Measurements from ENCODE around the gene PALLD. TPM values are rescaled to one million over a fixed set of nuclear protein-coding genes. Genes with fewer than 3 reads are reported as not detected.
"Not testable (repeated sequence)": the region's sequence is repeated elsewhere in the genome, so short reads cannot be mapped to it uniquely, and the experiment has no call there.

PALLD gene
- 86.1 TPM for total RNA-seq
- polyA plus RNA-seq (ENCODE audit: insufficient read depth in 1 of 8, insufficient read length in 8 of 8, low replicate concordance in 1 of 8), result 100 to 1,000 TPM; 102 to 155 (median 146) TPM
- long read RNA-seq, donor 1, full-length matches to known transcripts, result 5 of 18 reads
- long read RNA-seq, donor 1, partial matches to known transcripts, result 13 of 18 reads
- long read RNA-seq, donor 1, other reads (novel, unspliced or antisense), result 0 of 18 reads
- long read RNA-seq, donor 2, partial matches to known transcripts, result 0 of 1 reads
- long read RNA-seq, donor 2, other reads (novel, unspliced or antisense), result 0 of 1 reads
- long read RNA-seq, donor 3, full-length matches to known transcripts, result 4 of 23 reads
- long read RNA-seq, donor 3, partial matches to known transcripts, result 19 of 23 reads
- long read RNA-seq, donor 3, other reads (novel, unspliced or antisense), result 0 of 23 reads
- long read RNA-seq, donor 4, full-length matches to known transcripts, result 3 of 51 reads
- long read RNA-seq, donor 4, partial matches to known transcripts, result 48 of 51 reads
- long read RNA-seq, donor 4, other reads (novel, unspliced or antisense), result 0 of 51 reads
- long read RNA-seq, donor 5, full-length matches to known transcripts, result 16 of 67 reads
- long read RNA-seq, donor 5, partial matches to known transcripts, result 51 of 67 reads
- long read RNA-seq, donor 5, other reads (novel, unspliced or antisense), result 0 of 67 reads
- long read RNA-seq, donor 6, full-length matches to known transcripts, result 6 of 96 reads
- long read RNA-seq, donor 6, partial matches to known transcripts, result 85 of 96 reads
- long read RNA-seq, donor 6, other reads (novel, unspliced or antisense), result 5 of 96 reads
- long read RNA-seq, donor 7, full-length matches to known transcripts, result 8 of 31 reads
- long read RNA-seq, donor 7, partial matches to known transcripts, result 23 of 31 reads
- long read RNA-seq, donor 7, other reads (novel, unspliced or antisense), result 0 of 31 reads
- long read RNA-seq, donor 8, full-length matches to known transcripts, result 4 of 23 reads
- long read RNA-seq, donor 8, partial matches to known transcripts, result 19 of 23 reads
- long read RNA-seq, donor 8, other reads (novel, unspliced or antisense), result 0 of 23 reads
- long read RNA-seq, donor 9, full-length matches to known transcripts, result 4 of 35 reads
- long read RNA-seq, donor 9, partial matches to known transcripts, result 31 of 35 reads
- long read RNA-seq, donor 9, other reads (novel, unspliced or antisense), result 0 of 35 reads
- long read RNA-seq, donor 10, full-length matches to known transcripts, result 8 of 71 reads
- long read RNA-seq, donor 10, partial matches to known transcripts, result 63 of 71 reads
- long read RNA-seq, donor 10, other reads (novel, unspliced or antisense), result 0 of 71 reads
- long read RNA-seq, donor 11, full-length matches to known transcripts, result 5 of 43 reads
- long read RNA-seq, donor 11, partial matches to known transcripts, result 38 of 43 reads
- long read RNA-seq, donor 11, other reads (novel, unspliced or antisense), result 0 of 43 reads

DNA sequence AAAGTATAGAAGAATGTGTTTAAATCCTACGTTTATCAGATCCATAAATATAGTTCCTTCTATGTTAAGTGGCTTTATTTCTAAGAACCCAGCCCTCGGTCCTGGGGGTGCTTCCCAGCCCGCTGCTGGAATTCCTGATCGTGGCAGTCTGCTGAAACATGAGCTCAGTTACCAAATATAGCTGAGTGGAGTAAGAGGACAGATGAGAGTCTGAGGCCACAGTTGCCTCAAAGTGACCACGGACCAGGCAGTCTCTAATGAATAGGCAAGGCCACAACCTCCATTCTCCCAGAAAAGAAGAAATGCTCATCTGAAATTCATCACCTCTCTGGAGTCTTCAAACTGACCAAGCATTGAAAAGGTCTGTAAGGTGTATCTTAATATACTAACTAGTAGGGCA lies at the start of gene PALLD:
PALLD (plus strand) TSS at position 219 of the 400 bp plus-strand sequence.
- H3K4me3 ChIP-seq (ENCODE audit: low read length), result peak within 1 kb of the TSS; percentile 31

DNA sequence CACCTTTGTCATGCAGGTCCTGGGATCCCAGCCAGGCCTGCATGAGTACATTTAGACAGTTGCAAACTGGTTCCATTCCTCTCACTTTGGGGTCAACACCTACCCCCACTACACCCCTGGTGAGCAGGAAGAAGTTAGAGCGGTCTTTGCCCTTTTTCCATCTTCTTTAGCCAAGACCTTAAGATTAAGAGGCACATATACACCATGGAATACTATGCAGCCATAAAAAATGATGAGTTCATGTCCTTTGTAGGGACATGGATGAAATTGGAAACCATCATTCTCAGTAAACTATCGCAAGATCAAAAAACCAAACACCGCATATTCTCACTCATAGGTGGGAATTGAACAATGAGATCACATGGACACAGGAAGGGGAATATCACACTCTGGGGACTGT lies 47.8 kb upstream of the PALLD start:
- not testable (repeated sequence) for H3K4me1 ChIP-seq (ENCODE audit: control insufficient read depth, insufficient read depth, low read length); H3K9me3 ChIP-seq (replicated peaks; ENCODE audit: control insufficient read depth, low read depth, low read length); H3K4me3 ChIP-seq (ENCODE audit: low read length); DNase-seq; H3K36me3 ChIP-seq (ENCODE audit: control insufficient read depth, insufficient read depth, low read length); H3K27ac ChIP-seq (ENCODE audit: low read length); H3K27me3 ChIP-seq (ENCODE audit: control insufficient read depth, insufficient read depth, low read length)
- WGBS (ENCODE audit: insufficient coverage), result no CpG with 5 or more reads among the region's 3 CpGs

More for the DNA sequence above, at the start of gene PALLD:
- WGBS (ENCODE audit: insufficient coverage), result no CpG with 5 or more reads among the region's 5 CpGs
- Histone ChIP-seq H3K27me3 (ENCODE audit: control insufficient read depth, insufficient read depth, low read length) (no peaks in the 10 kb centered on the region), H3K4me1 (ENCODE audit: control insufficient read depth, insufficient read depth, low read length) (no peaks in the 10 kb centered on the region), H3K9me3 (replicated peaks; ENCODE audit: control insufficient read depth, low read depth, low read length) (no peaks in the 10 kb centered on the region), H3K36me3 (ENCODE audit: control insufficient read depth, insufficient read depth, low read length) (no peaks in the 10 kb centered on the region), H3K27ac (ENCODE audit: low read length) (peak within 1 kb of the TSS; percentile 70)
- peak; percentile 83 for DNase-seq

DNA sequence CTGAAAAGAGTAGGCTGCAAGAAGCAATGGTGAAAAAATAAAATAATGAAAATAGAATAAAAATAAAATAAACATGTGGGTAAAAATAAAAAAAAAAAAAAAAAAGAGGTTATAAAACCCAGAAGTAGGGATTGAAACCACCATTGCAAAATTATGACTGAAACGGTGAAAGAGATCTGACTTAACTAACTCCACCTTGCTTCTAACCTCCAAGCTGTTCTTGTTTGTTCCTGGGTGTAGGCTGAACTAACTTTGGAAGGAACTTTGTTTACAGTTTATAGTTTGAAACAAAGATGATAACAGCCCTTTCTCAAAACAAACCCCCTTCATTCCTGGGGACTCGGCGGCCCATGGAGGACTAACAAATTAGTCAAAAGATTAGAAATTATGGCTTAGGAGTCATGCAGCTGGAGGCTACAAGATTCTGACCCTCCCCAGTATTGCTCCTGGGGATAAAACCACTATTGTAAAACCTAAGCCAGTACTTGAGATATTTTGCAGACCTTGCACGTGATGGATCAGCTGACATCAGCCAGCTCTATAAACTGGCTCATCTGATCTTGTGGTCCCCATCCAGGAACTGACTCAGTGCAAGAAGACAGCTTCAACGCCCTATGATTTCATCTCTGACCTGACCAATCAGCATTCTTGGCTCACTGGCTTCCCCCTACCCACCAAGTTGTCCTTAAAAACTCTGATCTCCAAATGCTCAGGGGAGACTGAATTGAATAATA lies 47.0 kb upstream of the PALLD start:
- H3K27ac ChIP-seq (ENCODE audit: low read length), result no peak overlapping the region
- H3K36me3 ChIP-seq (ENCODE audit: control insufficient read depth, insufficient read depth, low read length), result peaks cover 7% of the 10 kb centered on the region
- no peaks in the 10 kb centered on the region for H3K9me3 ChIP-seq (replicated peaks; ENCODE audit: control insufficient read depth, low read depth, low read length)
- no peaks in the 10 kb centered on the region for H3K27me3 ChIP-seq (ENCODE audit: control insufficient read depth, insufficient read depth, low read length)
- H3K4me3 ChIP-seq (ENCODE audit: low read length), result no peak overlapping the region
- H3K4me1 ChIP-seq (ENCODE audit: control insufficient read depth, insufficient read depth, low read length), result no peaks in the 10 kb centered on the region
- DNase-seq, result no peak
- 63% methylated on average over 1 of the region's 5 CpGs for WGBS (ENCODE audit: insufficient coverage)

DNA sequence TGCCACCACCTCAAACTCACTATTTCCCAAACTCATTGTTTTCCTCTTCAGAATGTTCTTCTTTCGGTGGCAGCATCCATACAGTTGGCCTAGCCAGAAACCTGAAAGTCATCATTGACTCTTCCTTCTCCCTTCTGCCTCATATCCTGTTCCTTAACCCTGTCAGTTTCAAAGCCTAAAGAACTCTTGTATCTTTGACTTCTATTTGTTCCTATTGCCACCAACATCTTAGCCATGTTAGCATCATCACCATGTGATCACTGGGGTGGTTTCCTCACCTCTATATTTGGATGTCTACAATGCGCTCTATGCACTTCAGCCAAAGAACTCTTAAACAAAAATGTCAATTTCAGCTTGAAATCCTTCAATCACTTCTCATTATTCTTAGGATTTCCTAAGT lies 45.5 kb upstream of the PALLD start:
- no peak overlapping the region for H3K27ac ChIP-seq (ENCODE audit: low read length)
- no peaks in the 10 kb centered on the region for H3K4me1 ChIP-seq (ENCODE audit: control insufficient read depth, insufficient read depth, low read length)
- WGBS (ENCODE audit: insufficient coverage), result 77% methylated on average over 2 of the region's 2 CpGs
- H3K36me3 ChIP-seq (ENCODE audit: control insufficient read depth, insufficient read depth, low read length), result peaks cover 13% of the 10 kb centered on the region
- no peak overlapping the region for H3K4me3 ChIP-seq (ENCODE audit: low read length)
- H3K9me3 ChIP-seq (replicated peaks; ENCODE audit: control insufficient read depth, low read depth, low read length), result no peaks in the 10 kb centered on the region
- no peak for DNase-seq
- no peaks in the 10 kb centered on the region for H3K27me3 ChIP-seq (ENCODE audit: control insufficient read depth, insufficient read depth, low read length)

DNA sequence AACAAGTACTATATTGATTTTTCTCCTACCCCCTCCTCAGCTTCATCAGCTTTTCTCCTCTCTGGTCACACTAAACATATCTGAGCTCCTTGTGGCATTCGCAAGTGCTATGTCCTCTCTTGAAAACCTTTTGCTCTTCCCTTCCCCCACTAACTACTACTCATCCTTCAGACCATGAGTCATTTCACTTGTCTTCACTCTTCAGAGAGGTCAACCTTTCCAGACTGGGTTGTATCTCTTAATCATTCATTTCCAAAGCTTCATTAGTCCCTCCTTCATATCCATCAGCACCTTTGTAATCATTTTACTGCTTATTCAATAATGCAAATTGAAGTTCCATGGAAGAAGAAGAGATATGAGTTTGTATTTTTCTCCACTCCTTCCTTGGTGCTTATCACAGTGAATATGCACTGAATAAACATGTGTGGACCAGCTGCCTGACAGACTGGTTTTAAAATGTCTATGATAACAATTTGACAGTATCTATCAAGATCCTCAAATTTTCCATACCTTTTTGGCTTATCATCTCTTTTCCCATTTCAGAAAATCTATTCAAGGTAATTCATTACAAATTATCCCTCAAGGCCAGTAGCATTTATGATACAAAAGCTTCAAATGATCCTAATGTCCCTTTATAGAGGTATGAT lies 45.0 kb upstream of the PALLD start:
- Histone ChIP-seq H3K4me3 (ENCODE audit: low read length) (no peak overlapping the region), H3K36me3 (ENCODE audit: control insufficient read depth, insufficient read depth, low read length) (peaks cover 13% of the 10 kb centered on the region), H3K27me3 (ENCODE audit: control insufficient read depth, insufficient read depth, low read length) (no peaks in the 10 kb centered on the region), H3K4me1 (ENCODE audit: control insufficient read depth, insufficient read depth, low read length) (no peaks in the 10 kb centered on the region), H3K9me3 (replicated peaks; ENCODE audit: control insufficient read depth, low read depth, low read length) (no peaks in the 10 kb centered on the region), H3K27ac (ENCODE audit: low read length) (no peak overlapping the region)
- no peak for DNase-seq
- 100% methylated on average over 1 of the region's 1 CpG for WGBS (ENCODE audit: insufficient coverage)

DNA sequence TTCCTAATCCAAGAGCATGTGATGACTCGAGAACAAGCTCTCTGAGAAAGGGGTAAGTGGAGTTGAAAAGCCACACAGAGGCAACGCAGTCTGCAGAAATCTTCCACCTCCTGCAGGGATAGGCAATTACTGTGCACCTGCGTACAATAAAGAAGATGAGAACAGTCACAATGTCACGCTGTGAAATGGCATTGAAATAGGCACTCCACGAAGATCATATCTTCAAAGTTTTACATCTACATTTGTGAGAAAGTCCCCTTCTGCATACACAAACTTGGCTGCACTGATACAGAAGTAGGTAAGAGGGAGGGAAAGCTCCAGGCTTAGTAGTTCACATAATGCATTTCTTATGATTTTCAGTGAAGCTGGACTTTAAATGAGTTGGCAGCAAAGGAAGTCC lies 43.7 kb upstream of the PALLD start:
- H3K4me3 ChIP-seq (ENCODE audit: low read length), result no peak overlapping the region
- H3K4me1 ChIP-seq (ENCODE audit: control insufficient read depth, insufficient read depth, low read length), result no peaks in the 10 kb centered on the region
- DNase-seq, result no peak
- no peaks in the 10 kb centered on the region for H3K27me3 ChIP-seq (ENCODE audit: control insufficient read depth, insufficient read depth, low read length)
- H3K36me3 ChIP-seq (ENCODE audit: control insufficient read depth, insufficient read depth, low read length), result peaks cover 13% of the 10 kb centered on the region
- H3K9me3 ChIP-seq (replicated peaks; ENCODE audit: control insufficient read depth, low read depth, low read length), result no peaks in the 10 kb centered on the region
- 80% methylated on average over 2 of the region's 5 CpGs for WGBS (ENCODE audit: insufficient coverage)
- no peak overlapping the region for H3K27ac ChIP-seq (ENCODE audit: low read length)

DNA sequence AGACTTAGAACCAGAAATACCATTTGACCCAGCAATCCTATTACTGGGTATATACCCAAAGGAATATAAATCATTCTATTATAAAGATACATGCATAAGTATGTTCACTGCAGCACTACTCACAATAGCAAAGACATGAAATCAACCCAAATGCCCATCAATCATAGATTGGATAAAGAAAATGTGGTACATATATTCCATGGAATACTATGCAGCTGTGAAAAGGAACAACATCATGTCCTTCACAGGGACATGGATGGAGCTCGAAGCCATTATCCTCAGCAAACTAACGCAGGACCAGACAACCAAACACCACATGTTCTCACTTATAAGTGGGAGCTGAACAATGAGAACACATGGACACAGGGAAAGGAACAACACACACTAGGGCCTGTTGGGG lies 38.6 kb upstream of the PALLD start:
- not testable (repeated sequence) for H3K4me1 ChIP-seq (ENCODE audit: control insufficient read depth, insufficient read depth, low read length); H3K9me3 ChIP-seq (replicated peaks; ENCODE audit: control insufficient read depth, low read depth, low read length); H3K27ac ChIP-seq (ENCODE audit: low read length); H3K4me3 ChIP-seq (ENCODE audit: low read length); H3K27me3 ChIP-seq (ENCODE audit: control insufficient read depth, insufficient read depth, low read length); H3K36me3 ChIP-seq (ENCODE audit: control insufficient read depth, insufficient read depth, low read length); DNase-seq
- WGBS (ENCODE audit: insufficient coverage), result no CpG with 5 or more reads among the region's 2 CpGs

DNA sequence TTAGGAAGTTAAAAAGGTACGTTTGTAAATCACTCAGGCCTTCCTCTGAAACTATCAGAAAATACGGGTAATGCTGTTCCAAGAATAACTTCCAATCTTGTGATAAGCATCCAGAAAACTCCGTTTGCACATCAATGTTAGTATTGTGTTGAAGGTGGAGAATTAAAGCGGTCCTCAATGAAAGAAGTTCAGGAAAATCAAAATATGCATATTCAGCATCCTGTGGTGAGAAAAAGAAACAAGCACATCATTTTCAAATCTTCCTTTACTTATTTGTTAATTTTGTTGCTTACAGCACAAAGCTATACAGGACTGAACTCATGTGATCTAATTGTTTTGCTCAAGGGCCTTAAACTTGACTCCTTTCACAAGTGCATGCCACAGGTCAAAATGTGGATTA lies 35.0 kb upstream of the PALLD start:
- no peaks in the 10 kb centered on the region for H3K27me3 ChIP-seq (ENCODE audit: control insufficient read depth, insufficient read depth, low read length)
- no peak overlapping the region for H3K27ac ChIP-seq (ENCODE audit: low read length)
- H3K4me3 ChIP-seq (ENCODE audit: low read length), result no peak overlapping the region
- no peaks in the 10 kb centered on the region for H3K4me1 ChIP-seq (ENCODE audit: control insufficient read depth, insufficient read depth, low read length)
- no peaks in the 10 kb centered on the region for H3K36me3 ChIP-seq (ENCODE audit: control insufficient read depth, insufficient read depth, low read length)
- WGBS (ENCODE audit: insufficient coverage), result no CpG with 5 or more reads among the region's 4 CpGs
- DNase-seq, result no peak
- H3K9me3 ChIP-seq (replicated peaks; ENCODE audit: control insufficient read depth, low read depth, low read length), result peaks cover 2% of the 10 kb centered on the region

DNA sequence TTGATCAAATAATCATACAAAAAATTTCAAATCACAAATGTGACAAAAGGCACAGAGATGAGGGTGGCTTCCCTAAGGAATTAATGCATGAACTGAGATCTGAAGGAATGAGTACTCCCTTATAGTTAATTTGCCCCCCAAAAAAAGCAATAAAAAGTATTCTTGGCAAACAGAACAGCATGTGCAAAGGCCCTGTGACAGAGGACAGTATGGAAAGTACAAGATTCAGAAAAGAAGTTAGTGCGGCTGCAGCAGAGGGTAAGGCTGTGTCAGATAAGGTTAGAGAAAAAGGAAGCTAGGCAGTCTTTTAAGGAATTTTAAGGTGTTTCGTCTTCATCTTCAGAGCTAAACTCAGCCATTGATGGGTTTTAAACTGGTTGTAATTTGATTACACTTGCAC lies 23.9 kb upstream of the PALLD start:
- peaks cover 8% of the 10 kb centered on the region for H3K36me3 ChIP-seq (ENCODE audit: control insufficient read depth, insufficient read depth, low read length)
- DNase-seq, result no peak
- H3K27ac ChIP-seq (ENCODE audit: low read length), result no peak overlapping the region
- 100% methylated on average over 1 of the region's 2 CpGs for WGBS (ENCODE audit: insufficient coverage)
- no peak overlapping the region for H3K4me3 ChIP-seq (ENCODE audit: low read length)
- H3K9me3 ChIP-seq (replicated peaks; ENCODE audit: control insufficient read depth, low read depth, low read length), result peaks cover under 1% of the 10 kb centered on the region
- H3K4me1 ChIP-seq (ENCODE audit: control insufficient read depth, insufficient read depth, low read length), result no peaks in the 10 kb centered on the region
- no peaks in the 10 kb centered on the region for H3K27me3 ChIP-seq (ENCODE audit: control insufficient read depth, insufficient read depth, low read length)
